HEK293 (cell line): ENCODE data around the gene SLC46A2.

Source experiments
- CTCF ChIP-seq: fragments of 450-650 bp; formaldehyde crosslinking; IDR thresholded peaks from 2 replicates; pipeline ENCODE4 v1.5.1; 2016; ENCODE audit warnings: missing biosample characterization, missing genetic modification characterization
- GFI1B ChIP-seq: fragments of 450-650 bp; formaldehyde crosslinking; IDR thresholded peaks from 2 replicates; pipeline ENCODE4 v1.5.1; 2016; ENCODE audit warnings: missing biosample characterization, missing genetic modification characterization
- KLF16 ChIP-seq: fragments of 450-650 bp; formaldehyde crosslinking; IDR thresholded peaks from 2 replicates; pipeline ENCODE4 v1.5.1; 2017; ENCODE audit warnings: missing biosample characterization, missing genetic modification characterization
- SP7 ChIP-seq: fragments of 450-650 bp; formaldehyde crosslinking; IDR thresholded peaks from 2 replicates; pipeline ENCODE4 v1.5.1; 2016; ENCODE audit warnings: missing biosample characterization, missing genetic modification characterization
- ZBTB7A ChIP-seq: fragments of 450-650 bp; formaldehyde crosslinking; IDR thresholded peaks from 2 replicates; pipeline ENCODE4 v1.5.1; 2016; ENCODE audit warnings: low read depth, missing biosample characterization, missing genetic modification characterization
- ZFP37 ChIP-seq: fragments of 450-650 bp; formaldehyde crosslinking; IDR thresholded peaks from 2 replicates; pipeline ENCODE4 v1.5.1; 2016; ENCODE audit warnings: missing biosample characterization, missing genetic modification characterization
- ZIC2 ChIP-seq: fragments of 450-650 bp; formaldehyde crosslinking; IDR thresholded peaks from 2 replicates; pipeline ENCODE4 v1.5.1; 2016; ENCODE audit warnings: missing biosample characterization, missing genetic modification characterization
- ZNF146 ChIP-seq: fragments of 450-650 bp; formaldehyde crosslinking; IDR thresholded peaks from 2 replicates; pipeline ENCODE4 v1.5.1; 2016; ENCODE audit warnings: missing biosample characterization, missing genetic modification characterization
- ZNF211 ChIP-seq: fragments of 450-650 bp; formaldehyde crosslinking; IDR thresholded peaks from 2 replicates; pipeline ENCODE4 v1.5.1; 2016; ENCODE audit warnings: low read depth, missing biosample characterization, missing genetic modification characterization
- ZNF26 ChIP-seq: fragments of 450-650 bp; formaldehyde crosslinking; IDR thresholded peaks from 2 replicates; pipeline ENCODE4 v1.5.1; 2016; ENCODE audit warnings: missing biosample characterization, missing genetic modification characterization
- ZNF274 ChIP-seq, 2 experiments: fragments of 200-500 bp in 1 of 2; fragments of 450-650 bp in 1 of 2; sonication (Bioruptor generic) in 1 of 2; formaldehyde crosslinking in 1 of 2; IDR thresholded peaks; 2 replicates each; pipeline versions ENCODE4 v1.5.1 to v1.6.1; 2014 to 2016; ENCODE audit warnings: borderline replicate concordance in 1 of 2, inconsistent platforms in 1 of 2, low read length in 1 of 2, missing biosample characterization in 1 of 2, missing genetic modification characterization in 1 of 2
- ZNF518A ChIP-seq: fragments of 450-650 bp; formaldehyde crosslinking; conservative IDR thresholded peaks from 2 replicates; pipeline ENCODE4 v1.5.1; 2016; ENCODE audit warnings: low read depth, missing biosample characterization, missing genetic modification characterization
- ZNF530 ChIP-seq: fragments of 450-650 bp; formaldehyde crosslinking; IDR thresholded peaks from 2 replicates; pipeline ENCODE4 v1.5.1; 2016; ENCODE audit warnings: low read depth, missing biosample characterization, missing genetic modification characterization

GRCh38 chr9:112850840-112851239, 39.8 kb downstream of the SLC46A2 start:
- TF ChIP-seq ZNF274 (IDR thresholded peaks at IDR 0.05; ENCODE audit: low read length) (no peak), ZNF274 (tag by site-specific recombination; IDR thresholded peaks at IDR 0.05; ENCODE audit: borderline replicate concordance) (no peak), SP7 (tag by site-specific recombination) (no peak), CTCF (tag by site-specific recombination) (no peak), KLF16 (no peak), ZNF518A (tag by site-specific recombination) (no peak), ZNF530 (tag by site-specific recombination) (no peak), ZNF211 (no peak), ZNF26 (tag by site-specific recombination) (no peak), ZIC2 (tag by site-specific recombination) (no peak), ZBTB7A (tag by site-specific recombination) (no peak), GFI1B (tag by site-specific recombination) (no peak), ZFP37 (tag by site-specific recombination) (no peak), ZNF146 (tag by site-specific recombination) (no peak)
